T-cell (primary cell): ENCODE results near the gene COL23A1. TPM values are rescaled to one million over a fixed set of nuclear protein-coding genes. Genes with fewer than 3 reads are reported as not detected.

ENCODE experiments used
- ATAC-seq, 4 experiments: fragments of 200-7000 bp in 3 of 4; fragments of 150-1000 bp in 1 of 4; cut with Tn5 transposase; replicated peaks in 1 of 4; 1 replicate in 3 of 4; 2 replicates in 1 of 4; pipeline ENCODE4 v1.10.0; 2021; ENCODE audit warnings: moderate library complexity in 3 of 4, mild to moderate bottlenecking in 2 of 4, moderate number of reproducible peaks in 1 of 4
- CTCF ChIA-PET, 2 donors: fragments of 300-600 bp; sonication (Branson Sonifier 250); formaldehyde crosslinking; loops; one replicate each; lab custom pipeline; 2022; ENCODE audit warnings: antibody characterized with exemption in 2 of 2; lab: Charles Lee
- POLR2A ChIA-PET, 2 donors: fragments of 300-600 bp; sonication (Branson Sonifier 250); formaldehyde crosslinking; loops; one replicate each; lab custom pipeline; 2022; ENCODE audit warnings: antibody characterized with exemption in 2 of 2; lab: Charles Lee
- DNase-seq, 35 experiments: peaks; one replicate each; pipeline versions ENCODE4 v3.0.0 to v3.0.0-alpha.2; 2013 to 2023
- H3K27ac ChIP-seq: one replicate; pipeline ENCODE4 v1.5.1; 2013; ENCODE audit warnings: low read length
- H3K27me3 ChIP-seq, 2 experiments: replicated peaks in 1 of 2; 1 replicate in 1 of 2; 2 replicates in 1 of 2; pipeline versions ENCODE4 v1.6.1 to v1.7.0; 2013; ENCODE audit warnings: low read length in 1 of 2, mixed read lengths in 1 of 2; ENCODE audit not compliant: control insufficient read depth in 2 of 2, insufficient read depth in 2 of 2; ENCODE audit errors: extremely low read depth in 1 of 2
- H3K36me3 ChIP-seq, 2 donors: 1 replicate in 1 of 2; 2 replicates in 1 of 2; pipeline versions ENCODE4 v1.6.1 to v1.7.0; 2013; ENCODE audit warnings: low read length in 1 of 2; ENCODE audit not compliant: control insufficient read depth in 2 of 2, insufficient read depth in 1 of 2; ENCODE audit errors: extremely low read depth in 1 of 2
- H3K4me1 ChIP-seq, 2 experiments: 1 replicate in 1 of 2; 2 replicates in 1 of 2; pipeline versions ENCODE4 v1.6.1 to v1.7.0; 2013; ENCODE audit warnings: low read length in 2 of 2, mixed read lengths in 1 of 2; ENCODE audit not compliant: insufficient read depth in 2 of 2, control insufficient read depth in 1 of 2; ENCODE audit errors: extremely low read depth in 1 of 2
- H3K4me3 ChIP-seq, 2 donors: 1 replicate in 1 of 2; 2 replicates in 1 of 2; pipeline versions ENCODE4 v1.5.1 to v1.7.0; 2013; ENCODE audit warnings: mild to moderate bottlenecking in 2 of 2, low read length in 1 of 2, moderate library complexity in 1 of 2; ENCODE audit not compliant: control insufficient read depth in 1 of 2; ENCODE audit errors: extremely low read depth in 1 of 2
- H3K9me3 ChIP-seq: 2 replicates; pipeline ENCODE4 v1.7.0; 2013
- H3K27ac Mint-ChIP-seq, 2 donors: one replicate each; pipeline ENCODE4 v1.8.0; 2020 to 2021; ENCODE audit warnings: mild to moderate bottlenecking in 2 of 2, mixed read lengths in 2 of 2
- H3K27me3 Mint-ChIP-seq, 2 donors: one replicate each; pipeline ENCODE4 v1.8.0; 2021 to 2022; ENCODE audit warnings: mixed read lengths in 2 of 2
- H3K36me3 Mint-ChIP-seq: one replicate; pipeline ENCODE4 v1.8.0; 2021; ENCODE audit warnings: mixed read lengths
- H3K4me1 Mint-ChIP-seq, 3 donors: one replicate each; pipeline ENCODE4 v1.8.0; 2020 to 2022; ENCODE audit warnings: mixed read lengths in 3 of 3, mild to moderate bottlenecking in 1 of 3
- H3K4me3 Mint-ChIP-seq, 3 donors: one replicate each; pipeline ENCODE4 v1.8.0; 2020 to 2022; ENCODE audit warnings: mild to moderate bottlenecking in 3 of 3, mixed read lengths in 3 of 3, moderate library complexity in 3 of 3
- H3K9me3 Mint-ChIP-seq, 3 donors: one replicate each; pipeline ENCODE4 v1.8.0; 2020 to 2022; ENCODE audit warnings: mixed read lengths in 3 of 3
- WGBS: methylation state at CpG from one replicate; pipeline ENCODE4 v1.1.5; 2013; ENCODE audit warnings: missing lambda C conversion rate; ENCODE audit not compliant: insufficient coverage; 5-methylcytosine and 5-hydroxymethylcytosine counted together
- total RNA-seq, 35 experiments: library from RNA in 6 of 35; stranded (reverse) in 6 of 35; fragments of 120-200 nt in 1 of 35; gene quantifications; one replicate each; pipeline versions ENCODE4 v1.2.1 to v1.2.4 and lab custom pipeline; 2013 to 2026

The COL23A1 gene
- total RNA-seq, 5 donors from 2014 or later (not counting 1 experiment from before 2014, with no cell fraction given), result 0.07 to 0.13 TPM; not detected in 3

- ATAC-seq (no peak), DNase-seq (no peak)
- Mint-ChIP-seq H3K36me3 (no peaks in the 10 kb centered on the region), H3K27ac (no peak overlapping the region), H3K4me1 (no peaks in the 10 kb centered on the region), H3K9me3 (peaks cover 0 to 5% (median 3%) of the 10 kb centered on the region in 3 donors), H3K4me3 (no peak overlapping the region), H3K27me3 (peaks cover 8 to 22% of the 10 kb centered on the region in 2 donors)
- Histone ChIP-seq H3K36me3 (no peaks in the 10 kb centered on the region), H3K4me1 (no peaks in the 10 kb centered on the region), H3K27ac (no peak overlapping the region), H3K9me3 (no peaks in the 10 kb centered on the region), H3K27me3 (peaks cover 0 to 26% of the 10 kb centered on the region in 2 experiments), H3K4me3 (no peak overlapping the region)
- CTCF ChIA-PET, result no interaction called here
- POLR2A ChIA-PET, result no interaction called here
- WGBS, result 85% methylated on average over 12 of the region's 12 CpGs
These were observed 222.5 kb downstream of the COL23A1 start for GRCh38 chr5:178367736-178368120.

GRCh38 chr5:178366998-178367735, 223.0 kb downstream of the COL23A1 start:
- ChIA-PET CTCF (no interaction called here), POLR2A (no interaction called here)
- DNase-seq (no peak), ATAC-seq (no peak)
- Mint-ChIP-seq H3K4me1 (no peaks in the 10 kb centered on the region), H3K27me3 (peaks cover 6 to 22% of the 10 kb centered on the region in 2 donors), H3K27ac (no peak overlapping the region), H3K4me3 (no peak overlapping the region), H3K36me3 (no peaks in the 10 kb centered on the region), H3K9me3 (peaks cover 0 to 5% (median 3%) of the 10 kb centered on the region in 3 donors)
- Histone ChIP-seq H3K27me3 (peaks cover 0 to 21% of the 10 kb centered on the region in 2 experiments), H3K4me1 (no peaks in the 10 kb centered on the region), H3K36me3 (no peaks in the 10 kb centered on the region), H3K4me3 (no peak overlapping the region), H3K27ac (no peak overlapping the region), H3K9me3 (no peaks in the 10 kb centered on the region)
- WGBS, result 86% methylated on average over 20 of the region's 21 CpGs

- Histone ChIP-seq H3K4me1 (no peaks in the 10 kb centered on the region), H3K9me3 (no peaks in the 10 kb centered on the region), H3K36me3 (no peaks in the 10 kb centered on the region), H3K27ac (no peak overlapping the region), H3K4me3 (no peak overlapping the region), H3K27me3 (peaks cover 0 to 27% of the 10 kb centered on the region in 2 experiments)
- Mint-ChIP-seq H3K9me3 (peaks cover 0 to 5% (median 3%) of the 10 kb centered on the region in 3 donors), H3K4me1 (no peaks in the 10 kb centered on the region), H3K36me3 (no peaks in the 10 kb centered on the region), H3K27ac (no peak overlapping the region), H3K27me3 (peaks cover 0 to 18% of the 10 kb centered on the region in 2 donors), H3K4me3 (no peak overlapping the region)
- POLR2A ChIA-PET, result no interaction called here
- DNase-seq (no peak), ATAC-seq (no peak)
- CTCF ChIA-PET, result no interaction called here
- whole genome bisulfite sequencing, result 89% methylated on average over 27 of the region's 27 CpGs
These were observed 224.4 kb downstream of the COL23A1 start for GRCh38 chr5:178365501-178366440.

- peaks cover 0 to 1% (median 0%) of the 10 kb centered on the region in 3 donors for H3K9me3 Mint-ChIP-seq
These were observed 225.9 kb downstream of the COL23A1 start for GRCh38 chr5:178364326-178364675.

GRCh38 chr5:178363501-178364325, 226.5 kb downstream of the COL23A1 start:
- ChIA-PET CTCF (no interaction called here), POLR2A (no interaction called here)
- H3K4me3 Mint-ChIP-seq, result no peak overlapping the region
- peaks cover 0 to 18% of the 10 kb centered on the region in 2 donors for H3K27me3 Mint-ChIP-seq
- no peaks in the 10 kb centered on the region for H3K4me1 Mint-ChIP-seq
- Histone ChIP-seq H3K4me1 (no peaks in the 10 kb centered on the region), H3K27me3 (peaks cover 0 to 33% of the 10 kb centered on the region in 2 experiments), H3K27ac (no peak overlapping the region), H3K36me3 (no peaks in the 10 kb centered on the region), H3K9me3 (no peaks in the 10 kb centered on the region), H3K4me3 (no peak overlapping the region)
- no peaks in the 10 kb centered on the region for H3K9me3 Mint-ChIP-seq
- DNase-seq (no peak), ATAC-seq (no peak)
- H3K27ac Mint-ChIP-seq, result no peak overlapping the region
- no peaks in the 10 kb centered on the region for H3K36me3 Mint-ChIP-seq
- 74% methylated on average over 20 of the region's 25 CpGs for WGBS

More at GRCh38 chr5:178364326-178364675, 225.9 kb downstream of the COL23A1 start:
- Histone ChIP-seq H3K27ac (no peak overlapping the region), H3K36me3 (no peaks in the 10 kb centered on the region), H3K4me1 (no peaks in the 10 kb centered on the region), H3K9me3 (no peaks in the 10 kb centered on the region), H3K4me3 (no peak overlapping the region), H3K27me3 (peaks cover 0 to 33% of the 10 kb centered on the region in 2 experiments)
- CTCF ChIA-PET, result no interaction called here
- Mint-ChIP-seq H3K27me3 (peaks cover 0 to 18% of the 10 kb centered on the region in 2 donors), H3K36me3 (no peaks in the 10 kb centered on the region), H3K4me3 (no peak overlapping the region), H3K27ac (no peak overlapping the region), H3K4me1 (no peaks in the 10 kb centered on the region)
- POLR2A ChIA-PET, result no interaction called here
- ATAC-seq (no peak), DNase-seq (no peak)
- 72% methylated on average over 3 of the region's 7 CpGs for WGBS
